H1 (cell line): ENCODE results near the gene RAB36. TPM values are rescaled to one million over a fixed set of nuclear protein-coding genes. Genes with fewer than 3 reads are reported as not detected.

Source experiments
- ATF3 ChIP-seq: IDR thresholded peaks from 2 replicates; pipeline ENCODE4 v1.6.1; 2011; ENCODE audit warnings: low read depth, mild to moderate bottlenecking, low read length; ENCODE audit not compliant: insufficient read depth
- CTBP2 ChIP-seq: IDR thresholded peaks from 2 replicates; pipeline ENCODE4 v1.7.0; 2011; ENCODE audit warnings: borderline replicate concordance, mild to moderate bottlenecking, moderate library complexity, mixed read lengths, low read length; ENCODE audit not compliant: insufficient read depth, insufficient read length
- EGR1 ChIP-seq: IDR thresholded peaks from 2 replicates; pipeline ENCODE4 v1.6.1; 2011; ENCODE audit warnings: low read depth, low read length, borderline replicate concordance
- HDAC6 ChIP-seq: IDR thresholded peaks from one replicate; pipeline ENCODE4 v1.7.1; 2012; ENCODE audit warnings: low read depth, mild to moderate bottlenecking, inconsistent platforms, low read length, moderate library complexity
- MAX ChIP-seq: IDR thresholded peaks from 2 replicates; pipeline ENCODE4 v1.6.1; 2012; ENCODE audit warnings: inconsistent platforms
- SAP30 ChIP-seq: fragments of 300-600 bp; sonication (generic); IDR thresholded peaks from 2 replicates; pipeline ENCODE4 v1.7.1; 2012; ENCODE audit warnings: low read length, moderate library complexity, mild to moderate bottlenecking, inconsistent platforms; ENCODE audit not compliant: insufficient read depth, insufficient replicate concordance
- SIX5 ChIP-seq: IDR thresholded peaks from 2 replicates; pipeline ENCODE4 v1.6.1; 2011; ENCODE audit warnings: mild to moderate bottlenecking, low read depth, low read length
- TBP ChIP-seq: IDR thresholded peaks from 2 replicates; pipeline ENCODE4 v1.6.1; 2011; ENCODE audit warnings: low read depth, low read length, improper control_type of control experiment
- polyA plus RNA-seq, 7 experiments: library from polyadenylated mRNA; depleted of rRNA in 3 of 7; stranded (reverse) in 5 of 7; unstranded in 2 of 7; fragments of >200 nt in 5 of 7; fragments of 200-250 nt in 2 of 7; gene quantifications; 1 replicate in 5 of 7; 2 replicates in 1 of 7; 4 replicates in 1 of 7; pipeline versions ENCODE4 v1.2.1 to v1.2.3, GENCODE V29; 2011 to 2013; ENCODE audit warnings: missing spikeins in 2 of 7, mixed read lengths in 2 of 7
- total RNA-seq: library from RNA; stranded (reverse); fragmentation: NEBNext Ultra II Directional; extraction: Animal tissue kit (Norgen Biotek cat#: 25700); gene quantifications from 2 replicates; pipeline ENCODE4 v1.2.1, GENCODE V29; 2021

The RAB36 gene
- total and polyA plus RNA-seq, 2 of the 8 experiments (the other 6 are each of a cell fraction or from before 2014, with no cell fraction given) = 1.0 to 1.5 TPM

DNA sequence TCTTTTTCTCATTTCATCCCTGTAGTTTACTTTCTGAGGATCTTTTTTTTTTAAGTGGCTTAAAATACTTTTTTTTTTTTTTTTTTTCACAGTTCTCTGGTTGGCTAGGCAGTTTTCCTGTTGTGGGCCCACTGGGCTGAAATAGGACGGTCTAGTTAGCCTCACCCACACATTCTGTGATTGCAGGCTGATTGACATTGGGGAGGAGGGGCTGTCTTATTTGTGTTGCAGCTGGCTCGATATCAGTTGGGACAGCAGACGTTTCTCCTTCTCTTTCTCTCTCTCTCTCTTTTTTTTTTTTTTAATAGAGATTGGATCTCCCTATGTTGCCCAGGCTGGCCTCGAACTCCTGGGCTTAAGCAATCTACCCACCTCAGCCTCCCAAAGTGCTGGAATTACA is 41.9 kb downstream of the RAB36 start (continued):
- TF ChIP-seq CTBP2 (no peak), TBP (no peak), EGR1 (no peak), MAX (no peak), ATF3 (no peak), SIX5 (no peak), SAP30 (no peak), HDAC6 (no peak)
